GM10266 (cell line): ENCODE results near the gene BTNL3.

Experiments used
- DNase-seq: peaks from one replicate; pipeline ENCODE4 v3.0.0; 2012; ENCODE audit errors: extremely low spot score
- CTCF ChIP-seq: IDR thresholded peaks from 2 replicates; pipeline ENCODE4 v1.5.1; 2012; ENCODE audit warnings: mild to moderate bottlenecking, low read depth; ENCODE audit not compliant: control insufficient read depth, insufficient read depth; ENCODE audit errors: missing control alignments

Gene BTNL3

GRCh38 chr5:180974612-180975315 is 13.9 kb upstream of the BTNL3 start:
- no peak for DNase-seq
- no peak for TF ChIP-seq CTCF

DNA sequence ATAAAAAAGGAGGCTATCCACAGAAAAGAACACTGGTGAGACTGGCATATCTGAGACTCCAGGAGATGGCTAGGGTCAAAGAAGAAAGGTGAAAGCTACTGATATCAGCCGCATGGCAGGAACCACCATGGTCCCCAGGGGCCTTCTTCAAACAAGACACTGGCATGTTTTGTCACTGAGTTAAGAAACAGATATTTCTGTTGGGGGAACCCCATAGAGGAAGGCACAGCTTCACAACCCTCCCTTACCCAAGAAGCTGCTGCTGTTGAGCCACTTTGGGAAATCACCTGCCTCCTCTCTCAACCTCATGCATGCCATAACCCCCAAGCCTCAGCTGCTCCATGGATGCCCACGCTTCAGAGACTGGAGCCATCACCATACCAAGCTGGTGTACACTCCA is 13.3 kb upstream of the BTNL3 start:
- peak; percentile 47 for DNase-seq
- no peak for TF ChIP-seq CTCF

- DNase-seq, result no peak
- no peak for TF ChIP-seq CTCF
Observed at GRCh38 chr5:180976518-180976917, 12.1 kb upstream of the BTNL3 start.

DNA sequence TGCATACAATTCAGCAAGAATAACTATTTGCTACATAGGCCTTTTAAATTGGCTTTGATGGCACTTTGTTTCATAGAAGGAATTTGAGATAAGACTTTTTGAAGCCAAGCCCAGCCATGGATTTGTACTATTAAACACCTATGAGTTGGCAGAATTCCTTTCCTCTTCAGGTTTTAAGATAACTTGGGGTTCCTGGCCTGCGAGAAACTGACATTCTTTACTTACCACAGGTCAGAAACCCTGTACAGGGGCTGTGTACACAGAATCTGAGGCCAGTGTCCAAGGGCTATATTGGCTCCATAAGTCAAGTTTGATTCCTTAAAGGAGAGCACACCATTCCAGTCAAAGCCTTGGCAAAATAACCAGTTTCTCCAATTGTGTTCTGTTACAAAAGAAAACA is 10.8 kb upstream of the BTNL3 start:
- TF ChIP-seq CTCF, result no peak
- DNase-seq, result no peak

DNA sequence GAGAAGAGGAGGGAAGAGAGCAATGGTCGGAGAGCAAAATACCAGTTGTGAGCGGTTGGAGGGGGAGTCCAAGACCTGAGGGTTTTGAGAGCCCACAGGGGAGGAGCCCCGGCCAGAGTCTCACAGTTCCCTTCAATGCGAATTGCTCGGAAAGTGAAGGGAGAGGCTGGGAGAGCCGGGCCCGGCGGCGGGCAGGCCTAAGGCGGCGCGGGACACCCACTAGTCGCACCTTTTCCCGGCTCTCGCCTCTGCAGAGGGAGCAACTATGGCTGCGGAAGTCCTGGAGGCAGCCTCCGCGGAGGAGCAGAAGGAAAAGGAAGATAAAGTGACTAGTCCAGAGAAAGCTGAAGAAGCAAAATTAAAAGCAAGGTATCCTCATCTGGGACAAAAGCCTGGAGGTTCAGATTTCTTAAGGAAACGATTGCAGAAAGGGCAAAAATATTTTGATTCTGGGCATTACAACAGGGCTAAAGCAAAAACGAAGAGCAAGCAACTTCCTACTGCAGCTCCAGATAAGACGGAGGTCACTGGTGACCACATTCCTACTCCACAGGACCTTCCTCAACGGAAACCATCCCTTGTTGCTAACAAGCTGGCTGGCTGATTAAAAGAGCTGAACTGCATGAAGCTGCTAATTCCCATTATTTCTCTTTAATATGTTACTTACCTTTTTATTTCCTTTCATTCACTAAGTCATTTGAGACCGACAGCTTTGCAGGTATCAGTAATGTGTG is 6.5 kb upstream of the BTNL3 start:
- DNase-seq, result no peak
- TF ChIP-seq CTCF, result no peak

DNA sequence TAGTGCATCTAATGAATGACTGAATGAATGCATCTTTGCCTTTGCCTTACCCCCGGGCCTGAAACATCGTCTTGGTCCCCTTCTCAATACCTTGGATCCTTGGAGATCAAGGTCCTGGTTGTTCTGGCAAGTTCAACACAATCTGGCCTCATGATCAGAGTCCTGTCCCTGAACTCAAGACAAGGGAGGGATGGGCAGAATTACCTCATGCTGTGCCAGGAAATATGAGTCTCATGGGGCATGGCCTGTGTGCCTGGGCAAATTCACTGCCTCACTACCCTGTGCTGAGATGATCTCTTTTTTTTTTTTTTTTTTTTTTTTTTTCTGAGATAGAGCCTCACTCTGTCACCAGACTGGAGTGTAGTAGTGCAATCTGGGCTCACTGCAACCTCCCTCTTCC is 630 bp upstream of the BTNL3 start:
- TF ChIP-seq CTCF, result no peak
- no peak for DNase-seq
